GM18526 (cell line): ENCODE results near the gene PRRG1.

Experiments used
- POLR2A ChIP-seq: IDR thresholded peaks from 3 replicates; pipeline ENCODE4 v1.6.1; 2011; ENCODE audit not compliant: insufficient read length; ENCODE audit errors: extremely low read depth

PRRG1 gene

DNA sequence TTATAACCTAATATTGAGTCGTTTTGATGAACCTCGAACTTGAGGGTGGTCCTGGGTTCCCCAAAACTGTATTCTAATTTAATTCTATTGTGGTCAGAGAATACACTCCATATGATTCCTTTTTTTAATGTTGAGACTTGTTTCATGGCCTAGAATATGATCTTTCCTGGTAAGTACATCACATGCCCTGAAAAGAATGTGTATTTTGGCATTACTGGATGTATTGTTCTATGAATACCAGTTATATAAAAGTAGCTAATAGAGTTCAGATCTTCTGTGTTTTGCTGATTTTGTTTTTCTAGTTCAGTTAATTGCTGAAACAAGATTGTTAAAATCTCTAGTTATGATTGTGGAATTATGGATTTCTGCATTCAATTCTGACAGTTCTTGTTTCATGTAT is 18.8 kb downstream of the PRRG1 start:
- no peak for TF ChIP-seq POLR2A

DNA sequence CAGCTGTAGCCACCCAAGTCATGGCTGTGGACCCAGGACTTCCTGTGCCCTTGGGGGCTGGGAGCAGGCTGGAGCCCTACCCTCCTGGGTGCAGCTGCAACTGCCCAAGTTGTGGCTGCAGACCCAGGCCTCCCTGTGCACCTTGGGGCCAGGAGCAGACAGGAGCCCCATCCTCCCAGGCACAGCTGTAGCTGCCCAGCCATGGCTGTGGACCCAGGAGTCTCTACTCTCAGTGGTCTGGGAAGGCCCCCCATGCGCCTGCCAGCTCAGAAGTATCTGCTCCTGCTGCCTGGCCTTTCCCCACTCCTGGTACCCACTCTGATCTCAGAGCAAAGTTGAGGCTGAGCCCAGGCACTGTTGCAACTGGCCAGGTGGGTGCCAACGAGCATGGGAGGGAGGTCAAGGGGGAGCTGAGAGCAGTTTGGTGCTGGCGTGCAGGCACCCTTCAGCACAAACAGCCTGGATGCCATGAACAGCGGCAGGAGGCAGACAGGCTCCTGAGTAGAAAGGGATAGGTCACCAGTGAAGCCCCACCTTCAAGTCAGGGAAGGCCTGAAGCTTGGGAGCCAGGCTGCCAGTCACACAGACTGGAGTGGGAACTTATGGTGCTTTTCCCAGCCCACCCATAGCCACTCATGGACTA is 21.5 kb downstream of the PRRG1 start:
- TF ChIP-seq POLR2A, result no peak

GRCh38 chrX:37371578-37371991 is 22.4 kb downstream of the PRRG1 start:
- TF ChIP-seq POLR2A, result no peak

DNA sequence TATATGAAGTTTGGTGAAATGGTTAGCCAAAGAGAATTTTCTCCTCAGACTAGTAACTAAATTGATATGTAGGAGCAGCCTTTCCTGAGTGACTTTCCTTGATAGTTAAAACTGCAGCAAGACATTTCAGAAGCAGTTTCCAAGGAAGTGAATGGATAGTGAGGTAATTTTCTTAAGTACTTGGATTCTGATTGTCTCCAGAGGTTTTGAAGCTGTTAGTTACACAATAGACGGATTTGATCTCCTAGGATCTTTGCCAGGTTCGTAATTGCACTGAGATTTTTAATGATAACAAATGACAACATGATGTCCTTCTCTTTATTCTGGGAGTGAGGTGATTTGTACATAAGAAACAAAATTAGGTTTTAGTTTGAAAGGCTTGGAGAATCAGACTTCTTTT is 29.2 kb downstream of the PRRG1 start:
- no peak for TF ChIP-seq POLR2A

GRCh38 chrX:37378830-37379229 is 29.7 kb downstream of the PRRG1 start:
- no peak for TF ChIP-seq POLR2A

GRCh38 chrX:37380256-37380655 is 31.1 kb downstream of the PRRG1 start:
- TF ChIP-seq POLR2A, result no peak

DNA sequence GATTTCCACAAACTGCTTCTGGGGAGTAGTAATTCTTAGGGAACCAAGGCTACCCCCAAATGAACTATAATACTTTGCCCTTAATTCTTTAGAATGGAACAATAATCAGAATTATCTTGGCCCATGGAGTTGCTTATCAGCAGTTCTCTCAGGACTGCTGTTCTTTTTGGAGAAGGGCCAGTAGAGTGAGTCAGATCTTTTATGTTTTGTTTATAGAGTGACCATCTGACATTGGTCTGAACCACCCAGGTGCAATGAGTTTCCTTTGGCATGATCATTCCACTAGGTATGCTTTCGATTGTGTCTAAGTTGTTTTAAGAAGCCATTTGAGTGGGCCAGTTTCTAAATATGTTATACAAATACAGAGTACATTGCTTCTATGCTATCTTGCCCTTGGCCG is 31.8 kb downstream of the PRRG1 start:
- TF ChIP-seq POLR2A, result no peak

DNA sequence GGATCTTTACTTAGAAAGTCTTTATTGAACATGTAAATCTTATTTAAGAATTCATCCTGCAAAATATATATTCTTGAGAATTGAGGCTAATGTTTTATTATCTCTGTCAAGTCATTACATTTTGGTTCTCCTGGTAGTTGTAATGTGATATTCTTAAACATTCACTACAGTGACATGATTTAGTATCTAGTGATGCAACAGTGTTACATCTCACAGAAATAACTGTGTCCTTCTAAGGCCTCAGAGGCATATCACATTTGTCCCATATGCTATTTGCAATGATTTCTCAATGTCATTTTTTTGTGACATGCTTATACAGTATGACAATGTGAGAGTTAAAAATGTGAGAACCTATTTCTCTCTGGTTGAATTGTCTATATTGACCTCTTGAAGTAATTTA is 34.1 kb downstream of the PRRG1 start:
- TF ChIP-seq POLR2A, result no peak

- TF ChIP-seq POLR2A, result no peak
Observed at GRCh38 chrX:37388413-37388812, 39.2 kb downstream of the PRRG1 start.

- no peak for TF ChIP-seq POLR2A
Observed at GRCh38 chrX:37405956-37406355, 56.8 kb downstream of the PRRG1 start.

- no peak for TF ChIP-seq POLR2A
Observed at GRCh38 chrX:37407736-37408135, 58.6 kb downstream of the PRRG1 start.

GRCh38 chrX:37409278-37409677 is 60.1 kb downstream of the PRRG1 start:
- no peak for TF ChIP-seq POLR2A

GRCh38 chrX:37420185-37420584 is 71.0 kb downstream of the PRRG1 start:
- no peak for TF ChIP-seq POLR2A

DNA sequence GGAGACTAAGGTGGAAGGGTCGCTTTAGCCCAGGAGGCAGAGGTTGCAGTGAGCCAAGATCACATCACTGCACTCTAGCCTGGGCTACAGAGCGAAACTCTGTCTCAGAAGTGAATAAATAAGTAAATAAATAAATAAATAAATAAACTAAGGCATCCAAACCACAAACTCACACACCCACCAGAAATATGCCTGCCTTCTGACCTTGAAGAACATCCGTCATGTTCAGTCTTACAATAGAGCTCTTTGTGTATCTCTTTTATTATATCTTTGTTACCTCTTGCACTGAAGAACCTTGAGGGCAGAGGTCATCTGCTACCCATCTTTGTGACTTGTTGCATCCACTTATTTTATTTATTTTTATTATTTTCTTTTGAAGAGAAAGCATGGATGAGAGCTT is 71.6 kb downstream of the PRRG1 start:
- TF ChIP-seq POLR2A, result no peak

DNA sequence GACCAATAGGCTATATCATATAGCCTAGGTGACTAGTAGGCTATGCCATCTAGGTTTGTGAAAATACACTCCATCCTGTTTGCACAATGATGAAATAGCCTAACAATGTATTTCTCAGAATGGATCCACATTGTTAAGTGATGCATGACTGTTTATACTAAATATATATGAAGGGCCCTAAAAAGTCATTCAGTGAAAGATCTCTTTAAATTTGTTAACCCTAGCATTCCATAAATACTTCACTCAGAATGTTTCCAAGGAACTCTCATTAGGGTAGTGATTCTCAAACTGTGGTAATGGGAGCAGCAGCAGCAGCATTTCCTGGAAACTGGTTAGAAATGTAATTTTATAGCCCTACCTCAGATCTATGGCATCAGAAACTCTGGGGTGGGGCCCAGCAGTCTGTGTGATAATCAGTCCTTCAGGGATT is 74.9 kb downstream of the PRRG1 start:
- TF ChIP-seq POLR2A, result no peak

DNA sequence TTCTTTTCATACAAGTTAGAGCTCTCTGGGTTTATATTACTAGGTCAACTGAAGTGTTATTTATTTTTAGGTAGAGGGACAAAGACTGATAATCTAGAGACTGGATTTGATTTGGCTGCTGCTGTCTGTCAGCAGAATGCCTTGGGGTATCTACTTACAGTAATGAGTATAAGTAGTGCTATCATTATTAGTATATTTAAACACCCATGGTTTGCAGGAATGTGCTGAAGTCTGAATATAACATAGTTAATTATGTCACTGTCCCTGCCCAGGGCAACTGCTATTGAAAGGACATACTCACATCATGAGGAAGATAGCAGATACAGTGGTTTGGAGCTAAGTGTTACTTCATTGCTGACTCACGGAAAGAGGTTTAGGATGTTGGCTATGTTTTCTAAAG is 76.2 kb downstream of the PRRG1 start:
- TF ChIP-seq POLR2A, result no peak

GRCh38 chrX:37434362-37434761 is 85.2 kb downstream of the PRRG1 start:
- no peak for TF ChIP-seq POLR2A

DNA sequence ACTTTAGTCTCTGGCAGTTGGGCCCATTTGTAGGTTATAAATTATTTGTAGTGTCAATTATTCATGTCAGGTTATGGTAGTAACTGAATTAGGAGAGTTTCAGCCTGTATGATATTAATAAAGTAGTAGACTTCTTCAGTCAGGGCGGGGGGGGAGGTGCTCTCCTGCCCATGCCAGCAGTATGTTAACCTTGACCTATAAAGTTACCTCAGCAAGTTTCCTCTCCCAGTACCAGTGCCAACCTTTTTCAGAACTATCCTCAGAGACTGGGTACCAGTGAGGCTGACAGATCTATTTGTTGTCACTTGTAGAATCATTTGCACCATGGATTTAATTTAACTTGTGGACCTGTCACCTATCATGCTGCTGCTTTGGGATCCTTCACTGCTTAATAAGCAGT is 88.0 kb downstream of the PRRG1 start:
- TF ChIP-seq POLR2A, result no peak

DNA sequence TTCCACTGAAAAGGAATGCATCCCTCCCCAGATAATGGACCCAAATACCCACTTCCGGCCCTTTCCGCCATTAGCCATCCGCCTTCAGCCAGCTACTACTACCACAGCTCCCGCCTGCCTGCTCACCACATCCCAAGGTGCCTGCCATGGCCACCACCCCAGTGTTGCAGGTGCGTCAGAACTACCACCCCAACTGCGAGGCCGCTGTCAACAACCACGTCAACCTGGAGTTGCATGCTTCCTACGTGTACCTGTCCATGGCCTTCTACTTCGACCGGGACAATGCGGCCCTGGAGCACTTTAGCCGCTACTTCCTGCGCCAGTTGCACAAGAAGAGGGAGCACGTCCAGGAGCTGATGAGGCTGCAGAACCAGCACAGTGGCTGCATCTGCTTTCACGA is 92.2 kb downstream of the PRRG1 start:
- no peak for TF ChIP-seq POLR2A
